ENCODE data around the gene LCE7A. TPM values are rescaled to one million over a fixed set of nuclear protein-coding genes. Genes with fewer than 3 reads are reported as not detected.

LCE7A gene
- total and polyA plus RNA-seq, 4 donors, result not detected

DNA sequence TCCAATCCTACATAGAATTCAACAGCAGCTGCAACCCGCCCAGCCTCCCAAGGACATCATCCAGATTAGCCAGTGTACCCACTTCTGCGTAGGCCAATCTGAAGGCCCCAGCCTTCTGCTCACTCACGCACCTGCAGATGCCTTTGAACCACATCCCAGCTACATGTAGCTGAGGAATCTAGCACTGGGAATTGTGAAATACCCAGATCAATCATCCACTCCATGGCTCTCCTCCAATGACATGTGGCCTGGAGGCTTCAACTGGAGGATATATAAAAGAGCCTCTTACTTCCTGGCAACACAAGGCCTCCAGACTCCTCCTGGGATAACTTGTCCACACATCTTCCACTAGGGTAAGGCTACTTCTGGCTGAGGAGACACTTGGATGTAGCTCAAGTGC, 17.2 kb upstream of the LCE7A start, which contains the start of gene LCE6A:
Gene LCE6A (plus strand): TSS at position 301 of the 400 bp plus-strand sequence. CDS start 665 bp downstream, outside the sequence.
- H3K36me3 ChIP-seq (ENCODE audit: control insufficient read depth in 4 of 4, insufficient read depth in 3 of 4, low read depth in 1 of 4, low read length in 3 of 4), result no peaks in the 10 kb centered on the region
- no peaks in the 10 kb centered on the region for H3K27me3 ChIP-seq (ENCODE audit: control insufficient read depth in 4 of 4, insufficient read depth in 4 of 4, low read length in 3 of 4)
- H3K27ac ChIP-seq (ENCODE audit: low read depth in 1 of 2, low read length in 2 of 2), result no peak within 1 kb of the TSS
- no peak within 1 kb of the TSS for H3K4me3 ChIP-seq (ENCODE audit: low read depth in 1 of 3, low read length in 3 of 3)
- TF ChIP-seq, protein P1, sequence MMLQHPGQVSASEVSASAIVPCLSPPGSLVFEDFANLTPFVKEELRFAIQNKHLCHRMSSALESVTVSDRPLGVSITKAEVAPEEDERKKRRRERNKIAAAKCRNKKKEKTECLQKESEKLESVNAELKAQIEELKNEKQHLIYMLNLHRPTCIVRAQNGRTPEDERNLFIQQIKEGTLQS (IDR thresholded peaks at IDR 0.05), result no peak
- TF ChIP-seq, protein P2, sequence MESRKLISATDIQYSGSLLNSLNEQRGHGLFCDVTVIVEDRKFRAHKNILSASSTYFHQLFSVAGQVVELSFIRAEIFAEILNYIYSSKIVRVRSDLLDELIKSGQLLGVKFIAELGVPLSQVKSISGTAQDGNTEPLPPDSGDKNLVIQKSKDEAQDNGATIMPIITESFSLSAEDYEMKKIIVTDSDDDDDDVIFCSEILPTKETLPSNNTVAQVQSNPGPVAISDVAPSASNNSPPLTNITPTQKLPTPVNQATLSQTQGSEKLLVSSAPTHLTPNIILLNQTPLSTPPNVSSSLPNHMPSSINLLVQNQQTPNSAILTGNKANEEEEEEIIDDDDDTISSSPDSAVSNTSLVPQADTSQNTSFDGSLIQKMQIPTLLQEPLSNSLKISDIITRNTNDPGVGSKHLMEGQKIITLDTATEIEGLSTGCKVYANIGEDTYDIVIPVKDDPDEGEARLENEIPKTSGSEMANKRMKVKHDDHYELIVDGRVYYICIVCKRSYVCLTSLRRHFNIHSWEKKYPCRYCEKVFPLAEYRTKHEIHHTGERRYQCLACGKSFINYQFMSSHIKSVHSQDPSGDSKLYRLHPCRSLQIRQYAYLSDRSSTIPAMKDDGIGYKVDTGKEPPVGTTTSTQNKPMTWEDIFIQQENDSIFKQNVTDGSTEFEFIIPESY (IDR thresholded peaks at IDR 0.05), result no peak
- TF ChIP-seq, protein P3, sequence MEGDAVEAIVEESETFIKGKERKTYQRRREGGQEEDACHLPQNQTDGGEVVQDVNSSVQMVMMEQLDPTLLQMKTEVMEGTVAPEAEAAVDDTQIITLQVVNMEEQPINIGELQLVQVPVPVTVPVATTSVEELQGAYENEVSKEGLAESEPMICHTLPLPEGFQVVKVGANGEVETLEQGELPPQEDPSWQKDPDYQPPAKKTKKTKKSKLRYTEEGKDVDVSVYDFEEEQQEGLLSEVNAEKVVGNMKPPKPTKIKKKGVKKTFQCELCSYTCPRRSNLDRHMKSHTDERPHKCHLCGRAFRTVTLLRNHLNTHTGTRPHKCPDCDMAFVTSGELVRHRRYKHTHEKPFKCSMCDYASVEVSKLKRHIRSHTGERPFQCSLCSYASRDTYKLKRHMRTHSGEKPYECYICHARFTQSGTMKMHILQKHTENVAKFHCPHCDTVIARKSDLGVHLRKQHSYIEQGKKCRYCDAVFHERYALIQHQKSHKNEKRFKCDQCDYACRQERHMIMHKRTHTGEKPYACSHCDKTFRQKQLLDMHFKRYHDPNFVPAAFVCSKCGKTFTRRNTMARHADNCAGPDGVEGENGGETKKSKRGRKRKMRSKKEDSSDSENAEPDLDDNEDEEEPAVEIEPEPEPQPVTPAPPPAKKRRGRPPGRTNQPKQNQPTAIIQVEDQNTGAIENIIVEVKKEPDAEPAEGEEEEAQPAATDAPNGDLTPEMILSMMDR (IDR thresholded peaks at IDR 0.05; ENCODE audit: low read depth, low read length, missing input control), result no peak
- TF ChIP-seq FOXA1 (IDR thresholded peaks at IDR 0.05), result no peak
- TF ChIP-seq, protein P4, sequence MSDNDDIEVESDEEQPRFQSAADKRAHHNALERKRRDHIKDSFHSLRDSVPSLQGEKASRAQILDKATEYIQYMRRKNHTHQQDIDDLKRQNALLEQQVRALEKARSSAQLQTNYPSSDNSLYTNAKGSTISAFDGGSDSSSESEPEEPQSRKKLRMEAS (IDR thresholded peaks at IDR 0.05), result no peak
- no peak for TF ChIP-seq JUND (IDR thresholded peaks at IDR 0.05)
- TF ChIP-seq NR2F2 (IDR thresholded peaks at IDR 0.05), result no peak
- TF ChIP-seq TAF1 (conservative IDR thresholded peaks at IDR 0.05), result no peak
- no peak for TF ChIP-seq HNF4G (IDR thresholded peaks at IDR 0.05)
- TF ChIP-seq SP1 (IDR thresholded peaks at IDR 0.05), result no peak
- no peak for TF ChIP-seq RXRA (IDR thresholded peaks at IDR 0.05)
- no peak for TF ChIP-seq RAD21 (IDR thresholded peaks at IDR 0.05)
- TF ChIP-seq YY1 (IDR thresholded peaks at IDR 0.05), result no peak
- TF ChIP-seq GABPA (IDR thresholded peaks at IDR 0.05 in 1 of 2, conservative IDR thresholded peaks at IDR 0.05 in 1 of 2), result no peak
- no peak for TF ChIP-seq EGR1 (IDR thresholded peaks at IDR 0.05; ENCODE audit: low read depth in 2 of 2)
- TF ChIP-seq, protein P5, sequence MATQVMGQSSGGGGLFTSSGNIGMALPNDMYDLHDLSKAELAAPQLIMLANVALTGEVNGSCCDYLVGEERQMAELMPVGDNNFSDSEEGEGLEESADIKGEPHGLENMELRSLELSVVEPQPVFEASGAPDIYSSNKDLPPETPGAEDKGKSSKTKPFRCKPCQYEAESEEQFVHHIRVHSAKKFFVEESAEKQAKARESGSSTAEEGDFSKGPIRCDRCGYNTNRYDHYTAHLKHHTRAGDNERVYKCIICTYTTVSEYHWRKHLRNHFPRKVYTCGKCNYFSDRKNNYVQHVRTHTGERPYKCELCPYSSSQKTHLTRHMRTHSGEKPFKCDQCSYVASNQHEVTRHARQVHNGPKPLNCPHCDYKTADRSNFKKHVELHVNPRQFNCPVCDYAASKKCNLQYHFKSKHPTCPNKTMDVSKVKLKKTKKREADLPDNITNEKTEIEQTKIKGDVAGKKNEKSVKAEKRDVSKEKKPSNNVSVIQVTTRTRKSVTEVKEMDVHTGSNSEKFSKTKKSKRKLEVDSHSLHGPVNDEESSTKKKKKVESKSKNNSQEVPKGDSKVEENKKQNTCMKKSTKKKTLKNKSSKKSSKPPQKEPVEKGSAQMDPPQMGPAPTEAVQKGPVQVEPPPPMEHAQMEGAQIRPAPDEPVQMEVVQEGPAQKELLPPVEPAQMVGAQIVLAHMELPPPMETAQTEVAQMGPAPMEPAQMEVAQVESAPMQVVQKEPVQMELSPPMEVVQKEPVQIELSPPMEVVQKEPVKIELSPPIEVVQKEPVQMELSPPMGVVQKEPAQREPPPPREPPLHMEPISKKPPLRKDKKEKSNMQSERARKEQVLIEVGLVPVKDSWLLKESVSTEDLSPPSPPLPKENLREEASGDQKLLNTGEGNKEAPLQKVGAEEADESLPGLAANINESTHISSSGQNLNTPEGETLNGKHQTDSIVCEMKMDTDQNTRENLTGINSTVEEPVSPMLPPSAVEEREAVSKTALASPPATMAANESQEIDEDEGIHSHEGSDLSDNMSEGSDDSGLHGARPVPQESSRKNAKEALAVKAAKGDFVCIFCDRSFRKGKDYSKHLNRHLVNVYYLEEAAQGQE (IDR thresholded peaks at IDR 0.05), result no peak
- no peak for TF ChIP-seq FOXA2 (IDR thresholded peaks at IDR 0.05)
- TF ChIP-seq HNF4A (conservative IDR thresholded peaks at IDR 0.05), result no peak
- 79% methylated on average over 3 of the region's 3 CpGs for WGBS
- DNase-seq (ENCODE audit: low spot score), result no peak
- no peaks in the 10 kb centered on the region for H3K9me3 ChIP-seq (ENCODE audit: control insufficient read depth in 4 of 4, low read length in 3 of 4)
- no peaks in the 10 kb centered on the region for H3K4me1 ChIP-seq (ENCODE audit: control insufficient read depth in 4 of 4, insufficient read depth in 4 of 4, low read length in 3 of 4)
- H3K9ac ChIP-seq (ENCODE audit: low read depth in 1 of 2, low read length in 2 of 2), result no peak within 1 kb of the TSS
